HepG2 (cell line): Measurements from ENCODE around the gene AUTS2. TPM values are rescaled to one million over a fixed set of nuclear protein-coding genes. Genes with fewer than 3 reads are reported as not detected.

ENCODE experiments used
- ATAC-seq: fragments of 200-7000 bp; cut with Tn5 transposase; 3 replicates; pipeline ENCODE4 v1.9.1; 2020; ENCODE audit warnings: mild to moderate bottlenecking, moderate library complexity
- BruUV-seq: library from RNA; stranded (reverse); fragments of 400-500 nt; replicated peaks from 2 replicates; lab custom pipeline; 2021; lab: Mats Ljungman, UMichigan
- CTCF ChIA-PET: fragments of 300-600 bp; formaldehyde crosslinking; extraction: SDS; loops from one replicate; lab custom pipeline; 2021; ENCODE audit warnings: low total read pairs, inconsistent platforms, low intra/inter-chr PET ratio; lab: Yijun Ruan, JAX
- POLR2A ChIA-PET: fragments of 350-600 bp; sonication (Branson Sonifier 250); formaldehyde crosslinking; loops from one replicate; lab custom pipeline; 2020; ENCODE audit warnings: antibody characterized with exemption, inconsistent platforms; lab: Yijun Ruan, JAX
- DNase-seq: peaks from one replicate; pipeline ENCODE4 v3.0.0-alpha.2; 2015; ENCODE audit warnings: low spot score
- FAIRE-seq: peaks from 3 replicates; lab custom pipeline; 2011; peaks lifted over from hg19 to GRCh38; lab: Jason Lieb, UNC
- H2AFZ ChIP-seq: one replicate; pipeline ENCODE4 v1.6.1; 2011; ENCODE audit warnings: low read length, inconsistent platforms
- H3K27ac ChIP-seq: fragments of 300-600 bp; 3 replicates; pipeline ENCODE4 v1.8.0; 2011; ENCODE audit warnings: mixed run types, mild to moderate bottlenecking, mixed read lengths, low read length, inconsistent platforms; ENCODE audit not compliant: insufficient read depth; ENCODE audit errors: extremely low read length
- H3K27me3 ChIP-seq, 2 experiments: fragments of 200-600 bp in 1 of 2; 2 replicates in 1 of 2; 3 replicates in 1 of 2; pipeline versions ENCODE4 v1.6.0 to v1.8.0; 2011; ENCODE audit warnings: low read length in 2 of 2, mild to moderate bottlenecking in 2 of 2, moderate library complexity in 2 of 2, inconsistent platforms in 1 of 2; ENCODE audit not compliant: insufficient read depth in 2 of 2, control insufficient read depth in 1 of 2
- H3K36me3 ChIP-seq, 2 experiments: fragments of 200-600 bp in 1 of 2; replicated peaks in 1 of 2; 2 replicates in 1 of 2; 3 replicates in 1 of 2; pipeline versions ENCODE4 v1.5.1 to v1.8.0; 2011; ENCODE audit warnings: low read length in 2 of 2, inconsistent platforms in 1 of 2; ENCODE audit not compliant: insufficient read depth in 2 of 2, control insufficient read depth in 1 of 2
- H3K4me1 ChIP-seq: 2 replicates; pipeline ENCODE4 v1.5.1; 2012; ENCODE audit warnings: low read length, inconsistent platforms; ENCODE audit not compliant: insufficient read depth
- H3K4me2 ChIP-seq: 2 replicates; pipeline ENCODE4 v1.6.0; 2011; ENCODE audit warnings: low read depth, low read length, inconsistent platforms
- H3K4me3 ChIP-seq, 3 experiments: fragments of 200-600 bp in 1 of 3; sonication (generic), shearing (Covaris generic) in 1 of 3; replicated peaks in 1 of 3; 2 replicates each; pipeline ENCODE4 v1.5.1; 2011 to 2016; ENCODE audit warnings: low read length in 3 of 3, inconsistent platforms in 2 of 3, low read depth in 2 of 3, mild to moderate bottlenecking in 2 of 3, control low read depth in 1 of 3, mixed read lengths in 1 of 3; ENCODE audit not compliant: insufficient read depth in 1 of 3
- H3K79me2 ChIP-seq: one replicate; pipeline ENCODE4 v1.6.1; 2011; ENCODE audit warnings: low read length, inconsistent platforms; ENCODE audit not compliant: insufficient read depth
- H3K9ac ChIP-seq: 2 replicates; pipeline ENCODE4 v1.6.0; 2011; ENCODE audit warnings: mild to moderate bottlenecking, low read depth, low read length, inconsistent platforms; ENCODE audit not compliant: insufficient read depth
- H3K9me3 ChIP-seq: 2 replicates; pipeline ENCODE4 v1.5.1; 2012; ENCODE audit warnings: mild to moderate bottlenecking, low read length
- H4K20me1 ChIP-seq: 2 replicates; pipeline ENCODE4 v1.6.0; 2011; ENCODE audit warnings: inconsistent platforms, mild to moderate bottlenecking, low read length, moderate library complexity; ENCODE audit not compliant: insufficient read depth
- ARNT2 ChIP-seq: sonication (generic); formaldehyde crosslinking; IDR thresholded peaks from 2 replicates; pipeline ENCODE4 v1.8.0; 2022; ENCODE audit warnings: mild to moderate bottlenecking, low read depth, missing genetic modification reagents, moderate library complexity
- FIP1L1 ChIP-seq: fragments of 200-400 bp; formaldehyde crosslinking; IDR thresholded peaks from 2 replicates; pipeline ENCODE4 v1.6.1; 2018; ENCODE audit warnings: low read depth, mild to moderate bottlenecking, low read length, moderate library complexity, borderline replicate concordance; ENCODE audit not compliant: insufficient read depth
- YEATS2 ChIP-seq: sonication (generic); formaldehyde crosslinking; IDR thresholded peaks from 2 replicates; pipeline ENCODE4 v1.4.0; 2020; ENCODE audit warnings: missing genetic modification reagents, borderline replicate concordance
- ZNF121 ChIP-seq: sonication (generic); formaldehyde crosslinking; IDR thresholded peaks from 2 replicates; pipeline ENCODE4 v1.5.0; 2020; ENCODE audit warnings: mild to moderate bottlenecking, missing genetic modification reagents
- ZNF501 ChIP-seq: sonication (generic); formaldehyde crosslinking; IDR thresholded peaks from 2 replicates; pipeline ENCODE4 v1.5.1; 2020; ENCODE audit warnings: mild to moderate bottlenecking, moderate library complexity, missing genetic modification reagents
- ZNF547 ChIP-seq: sonication (generic); formaldehyde crosslinking; IDR thresholded peaks from 2 replicates; pipeline ENCODE4 v1.5.1; 2020; ENCODE audit warnings: mild to moderate bottlenecking, missing genetic modification reagents
- ZNF674 ChIP-seq: sonication (generic); formaldehyde crosslinking; IDR thresholded peaks from 2 replicates; pipeline ENCODE4 v1.5.0; 2020; ENCODE audit warnings: low read depth, mild to moderate bottlenecking, missing genetic modification reagents
- WGBS: methylation state at CpG from one replicate; pipeline ENCODE4 v1.1.6; 2017; ENCODE audit warnings: low lambda C conversion rate; 5-methylcytosine and 5-hydroxymethylcytosine counted together
- in situ Hi-C: cut with HindIII; loops from 2 replicates; pipeline ENCODE4 v1.10.0; 2017; ENCODE audit warnings: low pct_unique_long_range_greater_than_20kb; ENCODE audit not compliant: extremely low pct_ligation_motif_present
- intact Hi-C: fragments of 100-400 bp; cut with micrococcal nuclease; formaldehyde crosslinking; loops from one replicate; pipeline ENCODE4 v1.10.0; 2022; ENCODE audit not compliant: unreplicated experiment
- polyA plus RNA-seq, 8 experiments: library from polyadenylated mRNA; depleted of rRNA in 3 of 8; stranded (reverse) in 7 of 8; unstranded in 1 of 8; fragments of >200 nt; fragmentation: Illumina TruSeq in 4 of 8; extraction: Trizol in 4 of 8; gene quantifications; 2 replicates each; pipeline versions ENCODE4 v1.2.1 to v1.2.3, GENCODE V29; 2011 to 2016; ENCODE audit warnings: low read depth in 4 of 8, missing spikeins in 1 of 8, mixed read lengths in 1 of 8; ENCODE audit not compliant: insufficient read depth in 1 of 8
- total RNA-seq, 5 experiments: library from RNA; depleted of rRNA; stranded (reverse); fragments of >200 nt; fragmentation: Illumina TruSeq; extraction: Trizol; gene quantifications; 2 replicates each; pipeline ENCODE4 v1.2.3, GENCODE V29; 2016; ENCODE audit warnings: low read depth in 1 of 5
- TF ChIP-seq, protein P1 (sequence below): sonication (generic); formaldehyde crosslinking; IDR thresholded peaks from 2 replicates; pipeline ENCODE4 v1.8.0; 2022; ENCODE audit warnings: missing genetic modification reagents, mild to moderate bottlenecking, moderate library complexity, borderline replicate concordance

AUTS2 gene
- total and polyA plus RNA-seq, 2 of the 13 experiments (the other 11 are each of a cell fraction or from before 2014, with no cell fraction given): 0.38 TPM; not detected in 1

- H3K36me3 ChIP-seq: no peaks in the 10 kb centered on the region
- H3K9ac ChIP-seq: no peak overlapping the region
- 48% methylated on average over 3 of the region's 3 CpGs for WGBS
- no peaks in the 10 kb centered on the region for H3K27me3 ChIP-seq
- TF ChIP-seq ZNF121 (CRISPR knock-in tag) (no peak), YEATS2 (CRISPR knock-in tag) (no peak), ZNF547 (CRISPR knock-in tag) (no peak), ARNT2 (CRISPR knock-in tag) (no peak), ZNF674 (no peak), FIP1L1 (no peak), ZNF501 (CRISPR knock-in tag) (no peak)
- TF ChIP-seq, protein P1, sequence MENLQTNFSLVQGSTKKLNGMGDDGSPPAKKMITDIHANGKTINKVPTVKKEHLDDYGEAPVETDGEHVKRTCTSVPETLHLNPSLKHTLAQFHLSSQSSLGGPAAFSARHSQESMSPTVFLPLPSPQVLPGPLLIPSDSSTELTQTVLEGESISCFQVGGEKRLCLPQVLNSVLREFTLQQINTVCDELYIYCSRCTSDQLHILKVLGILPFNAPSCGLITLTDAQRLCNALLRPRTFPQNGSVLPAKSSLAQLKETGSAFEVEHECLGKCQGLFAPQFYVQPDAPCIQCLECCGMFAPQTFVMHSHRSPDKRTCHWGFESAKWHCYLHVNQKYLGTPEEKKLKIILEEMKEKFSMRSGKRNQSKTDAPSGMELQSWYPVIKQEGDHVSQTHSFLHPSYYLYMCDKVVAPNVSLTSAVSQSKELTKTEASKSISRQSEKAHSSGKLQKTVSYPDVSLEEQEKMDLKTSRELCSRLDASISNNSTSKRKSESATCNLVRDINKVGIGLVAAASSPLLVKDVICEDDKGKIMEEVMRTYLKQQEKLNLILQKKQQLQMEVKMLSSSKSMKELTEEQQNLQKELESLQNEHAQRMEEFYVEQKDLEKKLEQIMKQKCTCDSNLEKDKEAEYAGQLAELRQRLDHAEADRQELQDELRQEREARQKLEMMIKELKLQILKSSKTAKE: no peak
- no peaks in the 10 kb centered on the region for H3K9me3 ChIP-seq
- no peak for DNase-seq
- ChIA-PET CTCF (no interaction called here), POLR2A (no interaction called here)
- H2AFZ ChIP-seq: no peak overlapping the region
- no TSS peak for BruUV-seq
- H4K20me1 ChIP-seq: no peaks in the 10 kb centered on the region
- no peak for ATAC-seq
- no peak overlapping the region for H3K4me2 ChIP-seq
- H3K79me2 ChIP-seq: no peaks in the 10 kb centered on the region
- no peak for FAIRE-seq
- H3K27ac ChIP-seq: no peak overlapping the region
- intact Hi-C loops: no loop called here
- in situ Hi-C loops: no loop called here
- no peaks in the 10 kb centered on the region for H3K4me1 ChIP-seq
- H3K4me3 ChIP-seq: no peak overlapping the region
Measured at GRCh38 chr7:70285854-70286253, 687.6 kb downstream of the AUTS2 start.
